Left colon (tissue), 2 donors: Measurements from ENCODE around the gene ERP27. TPM values are rescaled to one million over a fixed set of nuclear protein-coding genes. Genes with fewer than 3 reads are reported as not detected.

Experiments
- ATAC-seq: fragments of 200-7000 bp; cut with Tn5 transposase; one replicate; pipeline ENCODE4 v1.9.1; 2020; ENCODE audit warnings: mild to moderate bottlenecking, moderate library complexity
- DNase-seq, 2 donors: peaks; one replicate each; pipeline ENCODE4 v3.0.0-alpha.2; 2020
- intact Hi-C, 2 donors: fragments of 100-400 bp; cut with DNase I in 1 of 2; cut with micrococcal nuclease in 1 of 2; formaldehyde crosslinking; loops; one replicate each; pipeline versions ENCODE4 v1.11.2 to v1.14.0; 2022; cut with DNase I, micrococcal nuclease
- total RNA-seq, 2 donors: library from RNA; stranded (reverse); fragmentation: NEBNext Ultra II Directional; extraction: Animal tissue kit (Norgen Biotek cat#: 25700); gene quantifications; one replicate each; pipeline ENCODE4 v1.2.1, GENCODE V29; 2021
- donor health status: DM: no; HTN: no; CAD: no.
- donor health status: DM: yes; HTN: yes; CAD: no.

The ERP27 gene
- total RNA-seq, 2 donors from 2014 or later: 1.0 to 3.3 TPM

DNA sequence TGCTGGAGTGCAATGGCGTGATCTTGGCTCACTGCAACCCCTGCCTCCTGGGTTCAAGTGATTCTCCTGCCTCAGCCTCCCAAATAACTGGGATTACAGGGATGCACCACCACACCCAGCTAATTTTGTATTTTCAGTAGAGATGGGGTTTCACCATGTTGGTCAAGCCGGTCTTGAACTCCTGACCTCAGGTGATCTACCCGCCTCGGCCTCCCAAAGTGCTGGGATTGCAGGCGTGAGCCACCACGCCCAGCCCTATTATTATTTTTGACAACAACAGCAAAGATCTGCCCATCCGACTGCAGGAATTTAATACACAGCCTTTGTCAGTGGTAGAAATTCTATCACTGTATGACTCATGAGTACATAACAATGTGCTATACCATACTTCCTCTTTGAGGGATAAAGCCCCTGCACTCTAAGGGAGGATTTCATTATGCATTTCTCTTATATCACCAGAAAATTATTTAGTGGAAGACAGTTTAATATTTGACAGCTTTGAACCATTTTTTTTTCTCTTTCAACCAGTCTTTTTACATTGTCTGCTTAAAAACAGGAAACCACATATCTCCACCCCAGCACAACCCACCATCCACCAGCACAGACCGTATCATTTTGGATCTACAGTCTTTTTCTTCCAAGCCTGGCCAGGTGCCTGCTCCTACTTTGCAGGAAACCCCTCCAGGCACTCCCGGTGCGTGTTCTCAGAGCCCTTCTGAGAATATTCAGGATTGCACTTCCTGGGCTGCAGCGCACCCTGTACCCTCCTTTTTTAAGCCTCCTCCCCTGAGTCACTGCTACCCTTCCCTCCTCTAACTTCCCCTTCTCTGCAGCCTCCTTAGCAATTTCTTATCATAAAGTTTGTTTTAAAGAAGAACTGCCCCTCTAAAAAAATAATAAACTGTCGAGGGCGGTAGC is 22.5 kb upstream of the ERP27 start:
- intact Hi-C loops: no loop called here
- peak; percentile 71 for ATAC-seq
- no peak for DNase-seq

GRCh38 chr12:14959916-14960496 is 21.7 kb upstream of the ERP27 start:
- intact Hi-C loops: no loop called here
- no peak for ATAC-seq
- DNase-seq: no peak

DNA sequence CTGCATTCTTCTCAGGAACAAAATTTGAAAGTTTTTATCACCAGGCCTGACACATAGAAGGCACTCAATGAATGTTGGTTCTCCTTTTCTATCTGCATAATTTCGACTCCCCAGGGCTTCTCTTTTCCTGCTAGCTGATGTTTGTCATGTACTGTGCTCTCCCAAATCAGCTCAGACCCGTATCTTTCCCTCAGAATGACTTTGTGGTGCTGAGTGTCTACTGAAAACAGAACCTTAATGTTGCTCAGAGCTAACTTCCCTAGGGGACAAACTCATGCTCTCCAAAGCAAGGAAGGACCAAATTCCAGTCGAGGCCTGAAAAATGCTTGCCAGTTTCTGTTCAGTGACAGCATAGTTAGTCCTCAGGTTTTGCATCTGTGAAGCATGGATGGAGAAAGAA is 21.1 kb upstream of the ERP27 start:
- intact Hi-C loops: no loop called here
- ATAC-seq (no peak), DNase-seq (no peak)

- ATAC-seq (no peak), DNase-seq (no peak)
- intact Hi-C loops: no loop called here
These were observed 20.7 kb upstream of the ERP27 start for GRCh38 chr12:14959126-14959440.

GRCh38 chr12:14958361-14959125 is 20.2 kb upstream of the ERP27 start:
- no peak for ATAC-seq
- DNase-seq: no peak
- intact Hi-C loops: no loop called here

GRCh38 chr12:14957551-14958168 is 19.3 kb upstream of the ERP27 start:
- DNase-seq (no peak), ATAC-seq (no peak)
- intact Hi-C loops: no loop called here

DNA sequence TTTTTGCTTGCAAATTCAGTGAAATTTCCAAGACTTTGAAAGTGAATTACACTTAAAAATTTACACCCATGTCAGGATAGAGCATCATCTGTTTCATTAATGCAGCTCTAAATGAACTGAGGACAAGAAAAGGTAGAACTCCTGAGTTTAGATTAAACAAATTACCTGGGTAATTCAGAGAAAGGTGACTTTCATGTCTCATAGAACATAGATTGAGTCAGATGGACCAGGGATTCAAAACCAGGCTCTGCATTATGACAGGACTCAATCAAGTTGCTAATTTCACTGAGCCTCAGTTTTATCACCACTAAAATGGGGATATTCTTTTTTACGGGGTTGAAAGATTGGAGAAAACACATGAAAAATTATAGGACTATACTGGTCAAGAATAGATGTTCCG is 18.6 kb upstream of the ERP27 start:
- ATAC-seq: no peak
- DNase-seq: no peak
- intact Hi-C loops: no loop called here

DNA sequence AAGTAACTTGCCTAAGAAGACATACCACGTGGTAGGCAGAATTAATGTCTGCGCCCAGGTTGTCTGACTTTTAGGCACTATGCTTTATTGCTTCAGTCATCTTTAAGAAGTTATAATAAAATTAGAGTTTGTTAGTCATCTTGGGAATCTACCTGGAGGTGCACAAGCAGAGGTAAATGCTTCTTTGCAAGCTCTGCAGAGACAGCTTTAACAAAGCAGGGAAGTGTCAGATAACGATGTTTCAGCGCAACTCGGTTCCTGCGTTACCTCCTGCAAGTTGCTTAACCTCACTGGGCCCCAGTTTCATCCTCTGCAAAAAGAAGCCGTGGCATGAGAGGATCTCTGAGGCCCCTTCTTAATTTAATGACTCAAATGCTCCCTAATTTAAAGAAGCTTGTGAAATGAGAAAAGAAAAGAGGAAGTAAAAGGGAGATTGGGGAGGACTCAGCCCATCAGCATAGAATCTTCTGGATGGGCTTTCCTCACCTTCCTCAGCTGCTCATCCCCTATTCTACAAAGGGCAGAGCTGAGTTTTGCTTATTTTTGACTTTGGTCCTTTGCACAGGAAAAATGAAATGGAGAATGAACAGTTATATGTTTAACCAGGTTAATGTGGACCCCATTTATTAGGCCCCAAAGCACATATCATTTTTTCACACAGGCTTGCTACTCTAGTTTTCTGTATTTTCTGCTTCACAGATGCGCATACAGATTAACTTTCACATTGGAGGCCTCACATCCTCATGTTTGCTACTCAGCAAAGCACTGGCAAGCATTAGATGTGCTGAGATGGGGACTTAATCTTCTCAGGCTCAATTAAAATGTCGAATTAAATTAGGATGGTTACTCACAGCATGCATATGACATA is 17.9 kb upstream of the ERP27 start:
- ATAC-seq (no peak), DNase-seq (no peak)
- intact Hi-C loops: no loop called here

- DNase-seq (no peak), ATAC-seq (no peak)
- intact Hi-C loops: no loop called here
These were observed 15.9 kb upstream of the ERP27 start for GRCh38 chr12:14954269-14954668.

DNA sequence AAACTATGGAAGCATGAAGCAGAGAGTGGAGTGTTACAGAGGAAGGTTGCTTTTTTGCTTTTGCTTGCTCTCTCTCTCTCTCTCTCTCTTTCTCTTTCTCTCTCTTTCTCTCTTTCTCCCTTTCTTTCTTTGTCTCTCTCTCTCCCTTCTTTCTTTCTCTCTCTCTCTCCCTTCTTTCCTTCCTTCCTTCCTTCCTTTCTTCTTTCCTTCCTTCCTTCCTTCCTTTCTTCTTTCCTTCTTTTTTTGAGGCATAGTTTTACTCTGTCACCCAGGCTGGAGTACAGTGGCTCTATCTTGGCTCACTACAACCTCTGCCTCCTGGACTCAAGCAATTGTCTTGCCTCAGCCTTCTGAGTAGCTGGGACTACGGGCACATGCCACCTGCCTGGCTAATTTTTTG is 15.4 kb upstream of the ERP27 start:
- ATAC-seq: no peak
- intact Hi-C loops: no loop called here

GRCh38 chr12:14952299-14952921 is 14.1 kb upstream of the ERP27 start:
- DNase-seq (no peak), ATAC-seq (peak; percentile 71)
- intact Hi-C loops: no loop called here

More for the DNA sequence above, 15.4 kb upstream of the ERP27 start:
- DNase-seq: no peak

- DNase-seq: no peak
- intact Hi-C loops: no loop called here
- ATAC-seq: no peak
These were observed 13.5 kb upstream of the ERP27 start for GRCh38 chr12:14951851-14952250.

GRCh38 chr12:14950982-14951746 is 12.8 kb upstream of the ERP27 start:
- intact Hi-C loops: no loop called here
- ATAC-seq: peak; percentile 91

DNA sequence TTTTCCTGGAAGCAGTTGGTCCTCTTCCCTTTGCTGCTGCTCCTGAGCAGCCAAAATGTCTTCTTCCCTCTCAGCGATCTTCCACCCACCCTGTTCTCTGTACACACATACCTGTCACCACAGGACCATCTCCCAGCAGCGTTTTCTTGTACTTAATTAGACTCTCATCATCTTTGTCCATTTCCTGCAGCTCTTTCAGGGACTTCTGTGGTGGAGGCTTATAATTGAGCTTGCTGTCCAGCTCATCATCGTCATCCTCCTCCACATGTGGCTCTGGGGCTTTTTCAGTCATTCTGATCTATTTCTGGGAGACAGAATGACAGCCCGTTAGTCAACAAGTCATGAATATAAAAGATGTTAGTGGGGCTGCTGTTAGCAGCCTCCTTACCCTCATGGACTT is 12.1 kb upstream of the ERP27 start:
- no peak for DNase-seq
- intact Hi-C loops: no loop called here
- no peak for ATAC-seq

More at GRCh38 chr12:14950982-14951746, 12.8 kb upstream of the ERP27 start:
- peak in 1 of 2 donors; percentile 57 for DNase-seq

DNA sequence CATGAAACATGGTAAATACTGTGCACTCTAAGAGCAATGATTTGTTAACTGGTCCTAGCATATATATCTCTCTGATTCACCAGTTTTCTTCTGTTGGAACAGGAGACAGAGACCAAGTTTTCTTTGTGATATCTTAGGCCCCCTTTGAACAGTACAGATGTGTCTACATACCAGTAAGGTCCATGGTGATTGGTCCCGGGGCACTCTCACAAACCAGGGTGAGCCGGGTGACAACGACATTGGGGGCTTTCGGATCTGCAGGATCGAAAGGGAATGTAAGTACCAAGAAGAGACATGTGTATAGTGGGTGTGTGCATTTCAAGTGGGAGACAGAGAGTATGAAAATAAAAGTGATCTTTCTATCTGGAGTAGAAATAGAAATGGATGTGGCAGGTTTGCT is 11.3 kb upstream of the ERP27 start:
- DNase-seq: no peak
- intact Hi-C loops: no loop called here

DNA sequence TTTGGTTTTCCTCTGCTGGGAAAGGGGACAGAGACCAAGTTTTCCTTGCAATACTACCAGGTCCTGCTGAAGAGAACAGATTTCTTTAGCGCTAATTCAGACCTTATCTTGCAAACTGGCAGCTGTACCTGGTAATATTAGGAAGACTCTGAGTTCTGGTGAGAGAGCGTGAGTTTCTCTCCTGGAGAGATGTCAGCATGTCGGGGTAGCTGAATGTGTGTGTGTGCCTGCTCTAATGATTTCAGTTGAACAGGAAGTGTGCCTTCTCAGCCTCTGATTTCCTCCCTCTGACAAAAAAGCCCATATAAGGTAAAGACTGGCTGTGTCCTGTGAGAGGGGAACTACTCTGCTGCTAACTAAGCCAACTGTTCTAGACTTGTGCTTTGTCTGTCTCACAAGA is 10.3 kb upstream of the ERP27 start:
- DNase-seq (no peak), ATAC-seq (peak; percentile 65)
- intact Hi-C loops: no loop called here

More for the DNA sequence above, 11.3 kb upstream of the ERP27 start:
- ATAC-seq: no peak

- DNase-seq: no peak
- no peak for ATAC-seq
- intact Hi-C loops: no loop called here
These were observed 8.5 kb upstream of the ERP27 start for GRCh38 chr12:14946861-14947260.
